ENCODE data around the gene PPP4R4. TPM values are rescaled to one million over a fixed set of nuclear protein-coding genes. Genes with fewer than 3 reads are reported as not detected.
"Not testable (repeated sequence)": the region's sequence is repeated elsewhere in the genome, so short reads cannot be mapped to it uniquely, and the experiment has no call there.

The PPP4R4 gene
- total and polyA plus RNA-seq, 5 donors = 0.27 to 0.74 (median 0.47) TPM

DNA sequence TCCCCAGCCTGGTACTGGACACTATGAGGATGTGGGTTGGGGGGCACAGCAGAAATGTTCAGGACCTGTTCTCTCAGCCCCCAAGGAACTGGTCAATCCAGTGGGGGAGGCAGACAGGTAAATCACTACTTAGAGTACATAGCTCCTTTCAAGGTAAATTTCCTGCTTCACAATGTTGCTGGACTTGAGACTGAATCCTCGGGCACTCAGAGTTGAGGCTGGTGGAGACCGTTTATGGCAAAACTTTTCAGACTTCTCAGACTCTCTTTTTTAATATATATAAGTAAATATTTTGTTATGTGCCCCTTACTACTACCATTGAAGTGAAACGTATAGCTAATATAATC lies 119.4 kb downstream of the PPP4R4 start:
- no peak for ATAC-seq
- WGBS = 61% methylated on average over 3 of the region's 3 CpGs
- H3K9me3 ChIP-seq (ENCODE audit: control insufficient read depth, low read length) = no peaks in the 10 kb centered on the region

GRCh38 chr14:94295360-94296180 lies 121.4 kb downstream of the PPP4R4 start:
- ATAC-seq (no peak), DNase-seq (no peak)
- no peaks in the 10 kb centered on the region for H3K9me3 ChIP-seq (ENCODE audit: control insufficient read depth, low read length)
- no peak overlapping the region for H3K4me3 ChIP-seq (ENCODE audit: low read length)
- H3K4me1 ChIP-seq (ENCODE audit: control insufficient read depth, insufficient read depth, low read length) = no peaks in the 10 kb centered on the region
- H3K27me3 ChIP-seq (ENCODE audit: control insufficient read depth, insufficient read depth) = no peaks in the 10 kb centered on the region
- intact Hi-C loops (cut with DNase I) = no loop called here
- no peak overlapping the region for H3K27ac ChIP-seq (ENCODE audit: low read length)
- WGBS = 52% methylated on average over 9 of the region's 9 CpGs

More for the DNA sequence above, 119.4 kb downstream of the PPP4R4 start:
- intact Hi-C loops (cut with DNase I) = no loop called here
- H3K4me1 ChIP-seq (ENCODE audit: control insufficient read depth, insufficient read depth, low read length) = no peaks in the 10 kb centered on the region
- no peak overlapping the region for H3K4me3 ChIP-seq (ENCODE audit: low read length)
- no peak overlapping the region for H3K27ac ChIP-seq (ENCODE audit: low read length)
- DNase-seq = no peak
- no peaks in the 10 kb centered on the region for H3K27me3 ChIP-seq (ENCODE audit: control insufficient read depth, insufficient read depth)

GRCh38 chr14:94296181-94296545 lies 122.0 kb downstream of the PPP4R4 start:
- H3K9me3 ChIP-seq (ENCODE audit: control insufficient read depth, low read length); H3K27ac ChIP-seq (ENCODE audit: low read length); H3K4me1 ChIP-seq (ENCODE audit: control insufficient read depth, insufficient read depth, low read length); ATAC-seq; H3K4me3 ChIP-seq (ENCODE audit: low read length); H3K27me3 ChIP-seq (ENCODE audit: control insufficient read depth, insufficient read depth); intact Hi-C loops (cut with DNase I); DNase-seq: not testable (repeated sequence)
- 68% methylated on average over 4 of the region's 4 CpGs for WGBS

DNA sequence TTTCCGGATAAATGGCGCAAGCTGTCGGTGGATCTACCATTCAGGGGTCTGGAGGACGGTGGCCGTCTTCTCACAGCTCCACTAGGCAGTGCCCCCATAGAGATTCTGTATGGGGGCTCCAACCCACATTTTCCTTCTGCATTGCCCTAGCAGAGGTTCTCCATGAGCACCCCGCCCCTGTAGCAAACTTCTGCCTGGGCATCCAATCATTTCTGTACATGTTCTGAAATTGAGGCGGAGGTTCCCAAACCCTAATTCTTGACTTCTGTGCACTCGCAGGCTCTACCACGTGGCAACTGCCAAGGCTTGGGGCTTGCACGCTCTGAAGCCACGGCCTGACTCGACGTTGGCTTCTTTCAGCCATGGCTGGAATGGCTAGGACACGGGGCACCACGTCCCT lies 124.0 kb downstream of the PPP4R4 start:
- intact Hi-C loops (cut with DNase I) = no loop called here
- no peak overlapping the region for H3K4me3 ChIP-seq (ENCODE audit: low read length)
- H3K4me1 ChIP-seq (ENCODE audit: control insufficient read depth, insufficient read depth, low read length) = no peaks in the 10 kb centered on the region
- H3K27ac ChIP-seq (ENCODE audit: low read length) = no peak overlapping the region
- H3K27me3 ChIP-seq (ENCODE audit: control insufficient read depth, insufficient read depth) = no peaks in the 10 kb centered on the region
- no peak for ATAC-seq
- no peak for DNase-seq
- no peaks in the 10 kb centered on the region for H3K9me3 ChIP-seq (ENCODE audit: control insufficient read depth, low read length)
- WGBS = 91% methylated on average over 15 of the region's 15 CpGs

DNA sequence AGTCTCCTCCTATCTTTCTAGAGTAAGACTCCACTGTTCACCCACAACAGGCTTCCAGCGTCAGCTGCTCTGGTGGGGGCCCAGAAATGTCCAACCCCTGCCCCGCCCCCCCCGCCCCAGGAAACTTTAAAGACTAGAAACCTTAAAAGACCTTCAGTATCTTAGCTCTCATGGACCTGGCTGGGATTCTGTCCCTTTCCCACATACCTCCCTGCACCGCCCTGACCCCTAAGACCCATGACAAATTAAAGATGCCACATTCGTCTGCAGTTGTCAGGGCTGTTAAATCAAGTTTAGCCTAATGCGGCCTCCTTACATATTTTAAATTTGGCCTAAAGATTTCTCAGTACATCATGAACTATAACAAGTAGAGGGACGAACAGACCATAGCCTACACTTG lies 129.0 kb downstream of the PPP4R4 start:
- 84% methylated on average over 7 of the region's 7 CpGs for WGBS
- no peaks in the 10 kb centered on the region for H3K4me1 ChIP-seq (ENCODE audit: control insufficient read depth, insufficient read depth, low read length)
- no peaks in the 10 kb centered on the region for H3K27me3 ChIP-seq (ENCODE audit: control insufficient read depth, insufficient read depth)
- ATAC-seq = no peak
- H3K4me3 ChIP-seq (ENCODE audit: low read length) = no peak overlapping the region
- H3K27ac ChIP-seq (ENCODE audit: low read length) = no peak overlapping the region
- DNase-seq = no peak
- H3K9me3 ChIP-seq (ENCODE audit: control insufficient read depth, low read length) = no peaks in the 10 kb centered on the region
- intact Hi-C loops (cut with DNase I) = no loop called here

DNA sequence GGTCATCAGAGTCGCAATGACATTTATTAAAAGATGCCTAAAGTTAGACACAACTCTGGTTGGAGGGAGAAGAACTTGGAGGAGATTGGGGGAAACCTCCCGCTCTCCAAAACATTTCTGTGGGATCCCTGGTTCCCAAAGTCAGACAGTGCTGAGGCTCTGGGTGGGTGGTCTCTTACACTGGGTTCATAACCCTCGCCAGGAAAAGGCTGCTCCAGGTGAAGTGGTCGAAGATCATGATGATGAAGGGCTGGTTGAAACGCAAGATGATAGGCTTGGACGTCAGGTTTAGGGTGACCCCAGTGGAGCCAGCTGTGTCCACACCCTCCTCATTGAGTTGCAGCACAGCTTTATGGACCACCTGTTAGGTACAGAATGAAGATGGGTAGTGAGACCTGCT lies 130.1 kb downstream of the PPP4R4 start:
- DNase-seq = no peak
- no peak for ATAC-seq
- 85% methylated on average over 6 of the region's 6 CpGs for WGBS
- no peak overlapping the region for H3K4me3 ChIP-seq (ENCODE audit: low read length)
- H3K27ac ChIP-seq (ENCODE audit: low read length) = no peak overlapping the region
- intact Hi-C loops (cut with DNase I) = no loop called here
- no peaks in the 10 kb centered on the region for H3K9me3 ChIP-seq (ENCODE audit: control insufficient read depth, low read length)
- no peaks in the 10 kb centered on the region for H3K27me3 ChIP-seq (ENCODE audit: control insufficient read depth, insufficient read depth)
- H3K4me1 ChIP-seq (ENCODE audit: control insufficient read depth, insufficient read depth, low read length) = no peaks in the 10 kb centered on the region

- intact Hi-C loops (cut with DNase I) = no loop called here
- no peaks in the 10 kb centered on the region for H3K4me1 ChIP-seq (ENCODE audit: control insufficient read depth, insufficient read depth, low read length)
- H3K27ac ChIP-seq (ENCODE audit: low read length) = no peak overlapping the region
- no peak for DNase-seq
- no peaks in the 10 kb centered on the region for H3K27me3 ChIP-seq (ENCODE audit: control insufficient read depth, insufficient read depth)
- no peak for ATAC-seq
- no peak overlapping the region for H3K4me3 ChIP-seq (ENCODE audit: low read length)
- no peaks in the 10 kb centered on the region for H3K9me3 ChIP-seq (ENCODE audit: control insufficient read depth, low read length)
- 64% methylated on average over 2 of the region's 2 CpGs for WGBS
Observed at GRCh38 chr14:94305620-94306019, 131.5 kb downstream of the PPP4R4 start.

- Histone ChIP-seq H3K27ac (ENCODE audit: low read length) (no peak overlapping the region), H3K27me3 (ENCODE audit: control insufficient read depth, insufficient read depth) (no peaks in the 10 kb centered on the region), H3K4me1 (ENCODE audit: control insufficient read depth, insufficient read depth, low read length) (no peaks in the 10 kb centered on the region), H3K4me3 (ENCODE audit: low read length) (no peak overlapping the region), H3K9me3 (ENCODE audit: control insufficient read depth, low read length) (no peaks in the 10 kb centered on the region)
- intact Hi-C loops (cut with DNase I) = no loop called here
- no peak for ATAC-seq
- DNase-seq = no peak
- WGBS = 74% methylated on average over 12 of the region's 12 CpGs
Observed at GRCh38 chr14:94306047-94306978, 132.2 kb downstream of the PPP4R4 start.

DNA sequence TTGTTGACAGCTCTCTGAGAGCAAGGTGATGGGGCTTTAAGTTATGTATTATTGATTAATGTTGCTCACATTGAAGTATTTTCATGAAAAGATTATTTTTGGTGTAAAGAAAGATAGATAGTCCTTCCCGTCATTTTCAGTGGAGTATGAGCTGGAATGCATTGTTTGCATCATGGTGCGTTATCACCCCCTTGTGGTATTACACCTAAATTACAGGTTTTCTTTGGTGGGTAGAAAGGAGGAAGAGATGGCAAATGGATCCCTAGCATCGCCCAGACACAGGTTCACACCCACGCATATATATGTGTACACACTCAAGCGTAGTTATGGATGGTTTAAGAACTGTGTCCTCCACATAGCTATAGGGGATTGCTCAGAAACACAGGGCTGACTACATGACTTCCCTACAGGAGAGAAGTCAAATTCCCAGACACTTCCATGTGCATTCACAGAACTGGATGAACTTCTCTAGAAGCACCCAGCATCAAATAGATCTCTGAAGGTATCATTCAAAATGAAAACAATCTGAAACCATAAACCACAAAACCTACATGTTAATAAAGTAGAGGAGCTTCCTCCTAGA lies 133.4 kb downstream of the PPP4R4 start:
- no peak overlapping the region for H3K4me3 ChIP-seq (ENCODE audit: low read length)
- ATAC-seq = no peak
- no peaks in the 10 kb centered on the region for H3K4me1 ChIP-seq (ENCODE audit: control insufficient read depth, insufficient read depth, low read length)
- no peaks in the 10 kb centered on the region for H3K9me3 ChIP-seq (ENCODE audit: control insufficient read depth, low read length)
- intact Hi-C loops (cut with DNase I) = no loop called here
- H3K27me3 ChIP-seq (ENCODE audit: control insufficient read depth, insufficient read depth) = no peaks in the 10 kb centered on the region
- 46% methylated on average over 5 of the region's 5 CpGs for WGBS
- DNase-seq = no peak
- no peak overlapping the region for H3K27ac ChIP-seq (ENCODE audit: low read length)

DNA sequence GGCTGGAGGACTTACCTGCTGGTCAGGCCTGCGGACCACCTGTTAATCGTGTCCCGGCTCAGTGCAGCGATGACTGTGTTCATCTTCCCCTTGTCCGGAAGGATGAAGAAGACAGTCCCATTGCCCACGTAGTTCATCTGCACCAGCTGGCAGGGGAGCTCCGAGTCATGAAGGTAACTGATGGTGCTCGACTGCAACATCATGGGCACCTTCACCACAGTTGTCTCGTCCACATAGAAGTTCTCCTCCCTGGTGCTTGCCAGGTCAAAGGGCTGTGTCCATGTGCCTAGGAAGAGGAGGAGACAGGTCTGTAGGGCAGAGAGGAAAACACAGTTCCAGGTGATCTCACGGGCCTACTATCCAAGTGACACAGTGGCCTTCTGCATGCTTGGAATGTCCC lies 135.6 kb downstream of the PPP4R4 start:
- 83% methylated on average over 10 of the region's 10 CpGs for WGBS
- H3K27me3 ChIP-seq (ENCODE audit: control insufficient read depth, insufficient read depth) = no peaks in the 10 kb centered on the region
- no peak for ATAC-seq
- H3K4me1 ChIP-seq (ENCODE audit: control insufficient read depth, insufficient read depth, low read length) = no peaks in the 10 kb centered on the region
- H3K27ac ChIP-seq (ENCODE audit: low read length) = no peak overlapping the region
- H3K9me3 ChIP-seq (ENCODE audit: control insufficient read depth, low read length) = no peaks in the 10 kb centered on the region
- no peak for DNase-seq
- no peak overlapping the region for H3K4me3 ChIP-seq (ENCODE audit: low read length)
- intact Hi-C loops (cut with DNase I) = no loop called here

DNA sequence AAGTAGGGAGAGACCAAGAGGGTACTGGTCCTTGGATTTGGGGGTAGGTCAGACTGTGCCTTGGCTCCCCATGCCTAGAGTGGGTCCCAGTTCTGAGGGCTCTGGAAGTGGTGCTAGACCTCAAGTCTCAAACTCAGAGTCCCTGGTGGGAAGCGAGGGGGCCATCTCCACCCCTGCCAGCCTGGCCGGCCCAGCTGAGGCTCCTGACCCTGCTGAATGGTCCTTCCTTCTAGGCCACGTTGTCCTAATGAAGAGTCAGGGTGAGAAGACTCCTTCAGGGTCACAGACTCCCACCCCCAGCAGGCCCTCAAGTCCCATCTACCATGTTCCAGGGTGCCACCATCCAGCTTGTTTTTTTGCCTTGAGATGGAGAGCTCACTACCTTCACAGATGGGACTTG lies 136.1 kb downstream of the PPP4R4 start:
- Histone ChIP-seq H3K4me1 (ENCODE audit: control insufficient read depth, insufficient read depth, low read length) (no peaks in the 10 kb centered on the region), H3K4me3 (ENCODE audit: low read length) (no peak overlapping the region), H3K27ac (ENCODE audit: low read length) (no peak overlapping the region), H3K27me3 (ENCODE audit: control insufficient read depth, insufficient read depth) (no peaks in the 10 kb centered on the region), H3K9me3 (ENCODE audit: control insufficient read depth, low read length) (no peaks in the 10 kb centered on the region)
- WGBS = 82% methylated on average over 3 of the region's 3 CpGs
- no peak for DNase-seq
- intact Hi-C loops (cut with DNase I) = no loop called here
- no peak for ATAC-seq
